SK-N-SH treated with all-trans-retinoic acid at 6 μM for 48 hours (cell line): ENCODE results near the gene MGAT3.

Experiments used
- ATAC-seq: fragments of 200-7000 bp; cut with Tn5 transposase; 3 replicates; pipeline ENCODE4 v1.9.1; 2020; ENCODE audit warnings: mild to moderate bottlenecking, moderate library complexity
- ARNTL ChIP-seq: fragments of 450-650 bp; formaldehyde crosslinking; IDR thresholded peaks from 2 replicates; pipeline ENCODE4 v1.5.0; 2020; ENCODE audit warnings: low read depth, mild to moderate bottlenecking, moderate library complexity, borderline replicate concordance
- BACH2 ChIP-seq: fragments of 250-450 bp; sonication (Bioruptor Pico); IDR thresholded peaks from 2 replicates; pipeline ENCODE4 v1.9.0; 2021; ENCODE audit warnings: mild to moderate bottlenecking, borderline replicate concordance
- CSDC2 ChIP-seq: fragments of 250-450 bp; sonication (Bioruptor Pico); IDR thresholded peaks from 2 replicates; pipeline ENCODE4 v1.5.0; 2020; ENCODE audit warnings: mild to moderate bottlenecking, moderate library complexity
- ESRRG ChIP-seq: fragments of 250-450 bp; sonication (Bioruptor Pico); IDR thresholded peaks from 2 replicates; pipeline ENCODE4 v1.6.1; 2021; ENCODE audit warnings: mild to moderate bottlenecking
- GLIS3 ChIP-seq: fragments of 250-450 bp; sonication (Bioruptor Pico); IDR thresholded peaks from 2 replicates; pipeline ENCODE4 v1.5.0; 2020; ENCODE audit warnings: mild to moderate bottlenecking, moderate library complexity
- ISL1 ChIP-seq: fragments of 250-450 bp; sonication (Bioruptor Pico); IDR thresholded peaks from 2 replicates; pipeline ENCODE4 v2.1.2; 2022; ENCODE audit warnings: mild to moderate bottlenecking, moderate library complexity
- OSR1 ChIP-seq: fragments of 250-450 bp; sonication (Bioruptor Pico); IDR thresholded peaks from 2 replicates; pipeline ENCODE4 v1.8.0; 2022; ENCODE audit warnings: moderate library complexity, mild to moderate bottlenecking, inconsistent platforms
- RARB ChIP-seq: fragments of 250-450 bp; sonication (Bioruptor Pico); IDR thresholded peaks from 2 replicates; pipeline ENCODE4 v1.8.0; 2021; ENCODE audit warnings: mild to moderate bottlenecking, moderate library complexity
- SNAI2 ChIP-seq: fragments of 250-450 bp; sonication (Bioruptor Pico); IDR thresholded peaks from 2 replicates; pipeline ENCODE4 v1.5.0; 2020; ENCODE audit warnings: mild to moderate bottlenecking, moderate library complexity
- TOX ChIP-seq: fragments of 250-450 bp; sonication (Bioruptor Pico); IDR thresholded peaks from 2 replicates; pipeline ENCODE4 v1.8.0; 2021; ENCODE audit warnings: mild to moderate bottlenecking, moderate library complexity, borderline replicate concordance
- ZC3H10 ChIP-seq: fragments of 250-450 bp; sonication (Bioruptor Pico); IDR thresholded peaks from 2 replicates; pipeline ENCODE4 v1.5.1; 2021; ENCODE audit warnings: mild to moderate bottlenecking, moderate library complexity
- ZFP30 ChIP-seq: fragments of 450-650 bp; formaldehyde crosslinking; IDR thresholded peaks from 2 replicates; pipeline ENCODE4 v1.5.0; 2022; ENCODE audit warnings: mild to moderate bottlenecking, moderate library complexity
- ZNF8 ChIP-seq: fragments of 450-650 bp; formaldehyde crosslinking; IDR thresholded peaks from 2 replicates; pipeline ENCODE4 v1.5.0; 2020; ENCODE audit warnings: mild to moderate bottlenecking, moderate library complexity
- TF ChIP-seq, protein P1 (sequence below): fragments of 250-450 bp; sonication (Bioruptor Pico); IDR thresholded peaks from 2 replicates; pipeline ENCODE4 v1.5.1; 2020; ENCODE audit warnings: low read depth, mild to moderate bottlenecking, moderate library complexity
- TF ChIP-seq, protein P2 (sequence below): fragments of 250-450 bp; sonication (Bioruptor Pico); IDR thresholded peaks from 2 replicates; pipeline ENCODE4 v1.8.0; 2021; ENCODE audit warnings: low read depth, mild to moderate bottlenecking, moderate library complexity, borderline replicate concordance
- TF ChIP-seq, protein P3 (sequence below): fragments of 250-450 bp; sonication (Bioruptor Pico); IDR thresholded peaks from 2 replicates; pipeline ENCODE4 v1.5.1; 2021; ENCODE audit warnings: mild to moderate bottlenecking, moderate library complexity

The MGAT3 gene

DNA sequence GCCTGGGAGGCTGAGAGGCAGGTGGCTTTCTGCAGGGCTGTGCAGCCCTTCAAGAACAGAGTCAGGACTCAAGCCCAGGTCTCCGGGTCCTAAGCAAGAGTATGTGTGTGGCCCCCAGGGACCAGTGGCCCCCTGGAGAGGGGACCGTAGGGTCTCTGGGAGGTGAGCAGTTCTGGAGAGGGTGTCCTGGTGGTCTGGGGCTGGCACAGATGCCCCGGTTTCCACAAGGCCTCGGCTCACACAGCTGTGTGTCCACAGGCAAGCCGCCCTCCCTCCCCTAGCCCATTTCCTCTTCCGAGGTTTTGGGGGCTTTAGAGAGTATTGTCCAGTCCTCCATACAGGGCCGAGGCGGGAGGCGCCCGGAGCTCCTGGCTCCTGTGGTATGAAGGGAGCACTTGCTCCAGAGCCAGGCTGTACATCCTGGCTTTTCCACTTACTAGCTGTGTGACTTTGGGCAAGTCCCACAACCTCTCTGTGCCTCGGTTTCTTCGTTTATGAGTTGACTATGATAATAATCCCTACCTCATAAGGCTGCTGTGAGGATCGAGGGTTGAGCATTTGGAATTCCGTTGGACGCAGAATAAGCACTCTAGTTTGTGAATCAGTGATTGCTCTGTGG is 79.1 kb downstream of the MGAT3 start:
- no peak for ATAC-seq
- TF ChIP-seq SNAI2 (CRISPR knock-in tag) (no peak), BACH2 (CRISPR knock-in tag) (no peak), CSDC2 (CRISPR knock-in tag) (no peak), ZC3H10 (CRISPR knock-in tag) (no peak), ISL1 (no peak), ESRRG (CRISPR knock-in tag) (no peak), TOX (CRISPR knock-in tag) (no peak), RARB (CRISPR knock-in tag) (no peak), ZFP30 (CRISPR knock-in tag) (no peak), OSR1 (no peak), ZNF8 (CRISPR knock-in tag) (no peak), GLIS3 (CRISPR knock-in tag) (no peak), ARNTL (CRISPR knock-in tag) (no peak)
- TF ChIP-seq, protein P1, sequence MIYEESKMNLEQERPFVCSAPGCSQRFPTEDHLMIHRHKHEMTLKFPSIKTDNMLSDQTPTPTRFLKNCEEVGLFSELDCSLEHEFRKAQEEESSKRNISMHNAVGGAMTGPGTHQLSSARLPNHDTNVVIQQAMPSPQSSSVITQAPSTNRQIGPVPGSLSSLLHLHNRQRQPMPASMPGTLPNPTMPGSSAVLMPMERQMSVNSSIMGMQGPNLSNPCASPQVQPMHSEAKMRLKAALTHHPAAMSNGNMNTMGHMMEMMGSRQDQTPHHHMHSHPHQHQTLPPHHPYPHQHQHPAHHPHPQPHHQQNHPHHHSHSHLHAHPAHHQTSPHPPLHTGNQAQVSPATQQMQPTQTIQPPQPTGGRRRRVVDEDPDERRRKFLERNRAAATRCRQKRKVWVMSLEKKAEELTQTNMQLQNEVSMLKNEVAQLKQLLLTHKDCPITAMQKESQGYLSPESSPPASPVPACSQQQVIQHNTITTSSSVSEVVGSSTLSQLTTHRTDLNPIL (CRISPR knock-in tag) = no peak
- TF ChIP-seq, protein P2, sequence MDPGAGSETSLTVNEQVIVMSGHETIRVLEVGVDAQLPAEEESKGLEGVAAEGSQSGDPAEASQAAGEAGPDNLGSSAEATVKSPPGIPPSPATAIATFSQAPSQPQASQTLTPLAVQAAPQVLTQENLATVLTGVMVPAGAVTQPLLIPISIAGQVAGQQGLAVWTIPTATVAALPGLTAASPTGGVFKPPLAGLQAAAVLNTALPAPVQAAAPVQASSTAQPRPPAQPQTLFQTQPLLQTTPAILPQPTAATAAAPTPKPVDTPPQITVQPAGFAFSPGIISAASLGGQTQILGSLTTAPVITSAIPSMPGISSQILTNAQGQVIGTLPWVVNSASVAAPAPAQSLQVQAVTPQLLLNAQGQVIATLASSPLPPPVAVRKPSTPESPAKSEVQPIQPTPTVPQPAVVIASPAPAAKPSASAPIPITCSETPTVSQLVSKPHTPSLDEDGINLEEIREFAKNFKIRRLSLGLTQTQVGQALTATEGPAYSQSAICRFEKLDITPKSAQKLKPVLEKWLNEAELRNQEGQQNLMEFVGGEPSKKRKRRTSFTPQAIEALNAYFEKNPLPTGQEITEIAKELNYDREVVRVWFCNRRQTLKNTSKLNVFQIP (CRISPR knock-in tag) = no peak

DNA sequence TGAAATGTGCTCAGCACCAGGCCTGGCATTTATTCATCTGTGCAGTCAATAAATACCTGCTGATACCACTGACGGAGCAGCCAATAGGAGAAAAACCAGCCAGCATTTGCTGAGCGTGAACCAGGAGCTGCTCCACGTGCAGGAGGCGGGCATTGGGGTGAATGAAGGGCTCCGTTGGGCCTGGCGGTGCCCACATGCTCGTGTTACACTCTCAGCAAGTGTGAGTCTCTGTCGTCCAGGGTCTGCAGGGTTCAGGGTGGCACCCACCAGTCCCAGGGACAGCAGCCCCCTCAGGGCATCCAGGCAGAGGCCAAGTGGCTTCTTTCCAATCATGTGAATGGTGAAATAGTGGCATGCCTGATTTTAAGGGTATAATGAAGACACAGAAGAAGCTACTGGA is 79.9 kb downstream of the MGAT3 start:
- no peak for TF ChIP-seq BACH2 (CRISPR knock-in tag)
- TF ChIP-seq TOX (CRISPR knock-in tag) = no peak
- TF ChIP-seq, all 23 proteins: peak for 0
- ATAC-seq = no peak

DNA sequence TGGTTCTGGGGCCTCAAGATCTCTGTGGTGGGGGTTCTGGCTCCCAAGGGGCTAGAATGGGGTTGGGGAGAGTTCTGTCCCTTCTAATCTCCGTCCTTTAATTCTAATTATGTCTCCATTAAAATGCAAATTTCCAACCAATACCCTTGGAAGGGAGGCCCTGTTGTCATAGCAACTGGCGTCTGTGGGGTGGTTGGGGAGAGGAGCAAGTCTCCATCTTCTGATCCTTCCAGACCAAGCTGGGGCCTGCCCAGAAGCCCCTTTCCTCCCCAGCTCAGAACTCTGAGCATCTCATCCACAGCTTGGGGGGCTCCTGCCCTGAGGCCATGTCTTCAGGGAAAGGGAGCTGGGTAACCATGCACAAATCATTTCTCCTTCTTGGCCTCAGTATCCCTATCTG is 81.2 kb downstream of the MGAT3 start:
- TF ChIP-seq ZC3H10 (CRISPR knock-in tag) = no peak
- TF ChIP-seq OSR1 = no peak
- TF ChIP-seq, protein P3, sequence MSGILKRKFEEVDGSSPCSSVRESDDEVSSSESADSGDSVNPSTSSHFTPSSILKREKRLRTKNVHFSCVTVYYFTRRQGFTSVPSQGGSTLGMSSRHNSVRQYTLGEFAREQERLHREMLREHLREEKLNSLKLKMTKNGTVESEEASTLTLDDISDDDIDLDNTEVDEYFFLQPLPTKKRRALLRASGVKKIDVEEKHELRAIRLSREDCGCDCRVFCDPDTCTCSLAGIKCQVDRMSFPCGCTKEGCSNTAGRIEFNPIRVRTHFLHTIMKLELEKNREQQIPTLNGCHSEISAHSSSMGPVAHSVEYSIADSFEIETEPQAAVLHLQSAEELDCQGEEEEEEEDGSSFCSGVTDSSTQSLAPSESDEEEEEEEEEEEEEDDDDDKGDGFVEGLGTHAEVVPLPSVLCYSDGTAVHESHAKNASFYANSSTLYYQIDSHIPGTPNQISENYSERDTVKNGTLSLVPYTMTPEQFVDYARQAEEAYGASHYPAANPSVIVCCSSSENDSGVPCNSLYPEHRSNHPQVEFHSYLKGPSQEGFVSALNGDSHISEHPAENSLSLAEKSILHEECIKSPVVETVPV (CRISPR knock-in tag) = no peak
- TF ChIP-seq ARNTL (CRISPR knock-in tag) = no peak
- TF ChIP-seq ESRRG (CRISPR knock-in tag) = no peak
- TF ChIP-seq, all 23 proteins: peak for 0
- ATAC-seq = no peak
